ENCODE measurements around the gene CLIC4. TPM values are rescaled to one million over a fixed set of nuclear protein-coding genes. Genes with fewer than 3 reads are reported as not detected.

The CLIC4 gene
- total and polyA plus RNA-seq, 2 donors (not counting 1 experiment from before 2014, with no cell fraction given) = 28.5 to 123 TPM

DNA sequence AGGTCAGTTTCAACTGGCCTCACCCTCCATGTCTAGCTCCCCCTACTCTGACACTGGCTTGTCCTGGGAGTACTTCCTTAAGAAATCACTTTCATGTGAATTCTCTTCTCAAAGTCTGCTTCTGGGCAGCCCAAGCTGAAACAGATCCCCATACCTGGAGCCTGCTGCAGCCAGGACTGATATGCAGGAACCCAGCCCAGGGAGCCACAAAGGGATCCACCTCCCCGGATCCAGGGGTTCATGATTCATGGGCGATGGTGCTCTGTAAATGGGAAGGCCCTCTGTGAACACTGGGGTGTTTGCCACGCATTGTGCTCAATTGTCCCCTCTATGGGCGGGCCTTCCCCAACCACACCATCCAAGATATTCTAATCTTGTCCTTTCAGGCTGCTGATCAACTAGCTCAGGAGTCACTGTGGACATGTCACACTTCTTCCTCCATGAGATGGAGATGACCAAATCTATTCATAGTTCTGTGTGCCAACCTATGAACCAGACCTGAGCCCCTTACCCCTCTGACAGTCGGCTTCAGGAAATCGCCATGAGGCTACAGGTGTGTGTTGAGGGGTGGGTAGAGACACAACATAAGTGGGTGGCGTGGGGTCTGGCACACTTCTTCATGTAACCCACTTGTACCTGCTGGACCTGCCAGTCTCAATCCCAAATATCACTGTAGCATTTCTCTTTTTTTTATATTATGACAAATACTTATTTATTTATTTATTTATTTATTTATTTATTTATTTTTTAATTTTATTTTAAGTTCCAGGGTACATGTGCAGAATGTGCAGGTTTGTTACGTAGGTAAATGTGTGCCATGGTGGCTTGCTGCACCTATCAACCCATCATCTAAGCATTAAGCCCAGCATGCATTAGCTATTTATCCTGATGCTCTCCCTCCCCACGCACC, 143.1 kb downstream of the CLIC4 start:
- POLR2A ChIA-PET = interaction anchor here (0.9 kb wide), 1 partner anchor 13 kb away, joined by 3 read pairs; no protein-coding TSS in a partner anchor
- no peak for ATAC-seq (ENCODE audit: low read depth)

More for the DNA sequence above, 143.1 kb downstream of the CLIC4 start:
- Histone ChIP-seq H3K79me2 (ENCODE audit: control insufficient read depth, insufficient read depth, low read length) (no peaks in the 10 kb centered on the region), H3K9me3 (ENCODE audit: control extremely low read depth in 1 of 3, control insufficient read depth in 2 of 3, insufficient read depth in 1 of 3, low read length in 2 of 3) (peaks cover 0 to 24% (median 15%) of the 10 kb centered on the region in 3 donors), H3K36me3 (replicated peaks in 1 of 2; ENCODE audit: control extremely low read depth in 1 of 2, control insufficient read depth in 1 of 2, extremely low read depth in 1 of 2, insufficient read depth in 2 of 2, low read length in 1 of 2) (no peaks in the 10 kb centered on the region), H4K20me1 (ENCODE audit: control insufficient read depth, insufficient read depth, low read length, poor library complexity, severe bottlenecking) (no peaks in the 10 kb centered on the region), H2AFZ (ENCODE audit: insufficient read depth, low read depth, low read length, poor library complexity, severe bottlenecking) (no peak overlapping the region), H3K27me3 (replicated peaks in 1 of 4; ENCODE audit: control extremely low read depth in 1 of 4, control insufficient read depth in 3 of 4, insufficient read depth in 4 of 4, low read length in 3 of 4) (peaks cover 0 to 12% (median 1%) of the 10 kb centered on the region in 4 experiments), H3K27ac (ENCODE audit: low read length in 2 of 2) (no peak overlapping the region), H3K9ac (ENCODE audit: low read length) (no peak overlapping the region), H3K4me3 (ENCODE audit: control extremely low read depth in 1 of 5, extremely low read depth in 1 of 5, insufficient read depth in 1 of 5, low read depth in 2 of 5, low read length in 4 of 5) (no peak overlapping the region), H3K4me1 (ENCODE audit: control insufficient read depth in 2 of 2, insufficient read depth in 2 of 2, low read length in 2 of 2) (no peaks in the 10 kb centered on the region), H3K4me2 (replicated peaks; ENCODE audit: low read depth, low read length, poor library complexity, severe bottlenecking) (no peak overlapping the region)
- intact Hi-C loops (cut with micrococcal nuclease) = no loop called here
- no peak for TF ChIP-seq EZH2 (IDR thresholded peaks at IDR 0.05; ENCODE audit: borderline replicate concordance, insufficient read depth, low read depth, low read length, poor library complexity, severe bottlenecking)
- TF ChIP-seq, protein P1, sequence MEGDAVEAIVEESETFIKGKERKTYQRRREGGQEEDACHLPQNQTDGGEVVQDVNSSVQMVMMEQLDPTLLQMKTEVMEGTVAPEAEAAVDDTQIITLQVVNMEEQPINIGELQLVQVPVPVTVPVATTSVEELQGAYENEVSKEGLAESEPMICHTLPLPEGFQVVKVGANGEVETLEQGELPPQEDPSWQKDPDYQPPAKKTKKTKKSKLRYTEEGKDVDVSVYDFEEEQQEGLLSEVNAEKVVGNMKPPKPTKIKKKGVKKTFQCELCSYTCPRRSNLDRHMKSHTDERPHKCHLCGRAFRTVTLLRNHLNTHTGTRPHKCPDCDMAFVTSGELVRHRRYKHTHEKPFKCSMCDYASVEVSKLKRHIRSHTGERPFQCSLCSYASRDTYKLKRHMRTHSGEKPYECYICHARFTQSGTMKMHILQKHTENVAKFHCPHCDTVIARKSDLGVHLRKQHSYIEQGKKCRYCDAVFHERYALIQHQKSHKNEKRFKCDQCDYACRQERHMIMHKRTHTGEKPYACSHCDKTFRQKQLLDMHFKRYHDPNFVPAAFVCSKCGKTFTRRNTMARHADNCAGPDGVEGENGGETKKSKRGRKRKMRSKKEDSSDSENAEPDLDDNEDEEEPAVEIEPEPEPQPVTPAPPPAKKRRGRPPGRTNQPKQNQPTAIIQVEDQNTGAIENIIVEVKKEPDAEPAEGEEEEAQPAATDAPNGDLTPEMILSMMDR (IDR thresholded peaks at IDR 0.05) = no peak
- WGBS (ENCODE audit: insufficient coverage) = 94% methylated on average over 6 of the region's 9 CpGs
- CTCF ChIA-PET = interaction anchor here (1.4 kb wide), 1 partner anchor 10 kb away, joined by 4 read pairs; no protein-coding TSS in a partner anchor
- H3K27ac Mint-ChIP-seq = no peak overlapping the region
- no peak overlapping the region for H3K4me3 Mint-ChIP-seq
- peaks cover 14% of the 10 kb centered on the region for H3K27me3 Mint-ChIP-seq
- DNase-seq = no peak
- no peaks in the 10 kb centered on the region for H3K4me1 Mint-ChIP-seq
- H3K9me3 Mint-ChIP-seq (ENCODE audit: insufficient read depth) = peaks cover 16% of the 10 kb centered on the region

All from B cell (primary cell).